Hematopoietic multipotent progenitor cell treated with erythropoietin and hydrocortisone succinate and interleukin-3 and kit ligand, for 17 days (in vitro differentiated cells): ENCODE results near the gene VOPP1.
"Not testable (repeated sequence)": the region's sequence is repeated elsewhere in the genome, so short reads cannot be mapped to it uniquely, and the experiment has no call there.

Source experiments
- DNase-seq: peaks from one replicate; pipeline ENCODE4 v3.0.0-alpha.2; 2015; ENCODE audit warnings: low spot score

The VOPP1 gene

GRCh38 chr7:55510206-55510605 lies 62.1 kb downstream of the VOPP1 start:
- DNase-seq, result not testable (repeated sequence)

- DNase-seq, result no peak
Observed at GRCh38 chr7:55509322-55509721, 63.0 kb downstream of the VOPP1 start.

DNA sequence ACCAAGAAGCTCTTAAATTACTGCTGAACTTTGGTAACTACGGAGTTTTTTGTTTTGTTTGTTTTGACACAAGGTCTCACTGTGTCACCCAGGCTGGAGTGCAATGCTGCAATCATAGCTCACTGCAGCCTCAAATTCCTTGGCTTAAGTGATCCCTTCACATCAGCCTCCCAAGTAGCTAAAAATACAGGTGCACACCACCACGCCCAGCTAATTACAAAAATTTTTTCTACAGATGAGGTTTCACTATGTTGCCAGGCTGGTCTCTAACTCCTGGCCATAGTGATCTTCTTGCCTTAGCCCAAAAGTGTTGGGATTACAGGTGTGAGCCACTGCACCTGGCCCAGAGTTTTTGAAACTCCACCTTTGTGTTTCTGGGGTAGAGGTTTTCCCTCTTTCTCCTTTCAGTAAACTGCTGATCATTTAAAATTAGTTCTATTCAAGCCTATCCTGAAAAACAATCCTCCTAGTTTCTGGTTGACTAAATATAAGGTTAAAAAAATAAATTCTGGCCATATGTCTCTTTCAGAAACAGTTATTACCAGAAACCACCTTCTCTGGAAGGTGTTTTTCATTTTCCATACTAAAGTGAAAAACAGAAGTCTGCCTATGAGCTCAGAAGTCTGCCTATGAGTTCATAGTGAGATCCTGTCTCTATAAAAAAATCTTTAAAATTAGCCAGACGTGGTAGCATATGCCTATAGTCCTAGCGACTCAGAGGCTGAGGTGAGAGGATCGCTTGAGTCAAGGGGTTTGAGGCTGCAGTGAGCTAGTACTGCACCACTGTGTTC lies 63.9 kb downstream of the VOPP1 start:
- no peak for DNase-seq

DNA sequence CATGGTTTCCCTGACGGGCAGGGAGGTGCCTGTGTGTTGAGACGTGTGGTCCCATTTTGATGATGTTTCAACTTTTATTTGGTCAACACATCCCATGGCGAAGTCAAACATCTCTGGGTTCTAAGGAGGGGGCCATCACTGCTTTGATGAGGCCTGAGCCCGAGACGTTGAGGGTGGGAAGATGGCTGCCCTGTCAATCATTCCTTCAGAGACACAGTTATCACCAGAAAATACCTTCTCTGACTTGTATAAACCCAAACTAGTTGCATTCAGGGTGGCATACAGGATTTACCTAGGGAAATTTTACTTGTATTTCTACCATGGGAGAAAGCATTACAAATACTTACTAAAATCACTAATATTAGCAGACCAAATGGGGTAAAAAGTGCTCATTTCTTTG lies 64.6 kb downstream of the VOPP1 start:
- DNase-seq, result no peak

DNA sequence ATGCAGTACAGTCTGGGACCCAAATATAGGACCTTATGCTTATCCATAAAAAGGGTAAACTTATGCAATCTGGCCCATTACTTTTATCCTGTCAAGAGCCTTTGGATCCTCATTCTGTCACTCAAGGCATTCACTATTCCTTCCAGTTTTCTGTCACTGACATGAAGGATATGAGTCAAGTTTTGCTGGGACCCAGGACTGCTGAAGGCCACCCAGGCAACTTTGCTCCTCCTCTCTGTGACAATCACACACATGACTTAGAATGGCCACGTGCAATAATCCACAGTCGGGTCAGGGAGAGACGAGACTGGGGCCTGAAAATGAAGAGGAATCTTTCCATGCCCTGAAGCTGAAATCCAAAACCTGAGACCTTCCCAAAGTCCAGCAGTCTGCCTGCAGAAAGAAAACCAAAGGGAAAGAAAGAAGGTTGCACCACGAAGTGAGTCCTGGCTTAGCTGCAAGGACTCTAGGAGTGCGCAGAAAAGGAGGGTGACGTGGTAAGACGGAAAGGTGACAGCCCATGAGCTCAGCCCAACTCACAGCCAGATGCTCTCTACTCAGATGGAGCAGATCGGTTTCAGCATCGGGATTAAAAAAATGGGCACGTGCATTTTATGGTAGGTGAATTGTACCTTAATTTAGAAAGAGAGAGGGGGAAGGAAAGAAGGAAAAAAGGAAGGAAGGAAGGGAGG lies 67.2 kb downstream of the VOPP1 start:
- DNase-seq, result no peak

DNA sequence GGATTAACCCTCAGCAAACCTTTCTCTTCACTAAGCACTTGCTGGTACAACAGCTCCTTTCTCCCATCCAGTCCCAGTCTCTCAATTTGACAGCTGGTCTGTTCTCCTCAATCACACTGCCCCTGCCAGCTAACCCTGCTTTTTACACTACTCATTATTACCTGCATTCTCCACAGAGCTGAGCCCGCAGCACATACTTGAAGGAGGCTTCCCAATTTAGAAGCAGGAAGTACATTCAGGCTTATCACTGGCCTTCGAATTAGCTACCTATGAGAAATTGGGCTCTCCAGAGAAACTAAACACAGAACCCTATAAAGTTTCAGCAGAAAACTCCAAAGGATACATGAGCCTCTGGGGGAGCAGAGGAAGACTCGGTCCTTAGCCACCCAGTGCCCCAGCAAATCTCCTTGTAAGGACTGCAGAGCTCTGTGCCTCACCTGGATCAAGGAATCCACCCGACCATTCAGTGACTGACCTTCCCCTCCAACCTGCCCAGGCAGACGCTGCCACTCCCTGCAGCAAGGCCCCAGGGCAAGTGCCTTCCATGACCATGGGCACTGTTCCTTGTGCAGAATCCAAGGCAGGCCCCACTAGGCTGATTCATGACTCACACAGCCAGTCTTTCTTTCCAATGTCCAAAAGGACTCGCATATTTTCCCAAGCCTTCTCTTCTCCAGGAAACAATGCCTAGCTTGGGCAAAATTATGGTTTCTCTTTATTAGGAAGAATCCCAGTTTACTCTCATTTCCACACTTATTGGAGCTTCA lies 68.0 kb downstream of the VOPP1 start:
- DNase-seq, result no peak

DNA sequence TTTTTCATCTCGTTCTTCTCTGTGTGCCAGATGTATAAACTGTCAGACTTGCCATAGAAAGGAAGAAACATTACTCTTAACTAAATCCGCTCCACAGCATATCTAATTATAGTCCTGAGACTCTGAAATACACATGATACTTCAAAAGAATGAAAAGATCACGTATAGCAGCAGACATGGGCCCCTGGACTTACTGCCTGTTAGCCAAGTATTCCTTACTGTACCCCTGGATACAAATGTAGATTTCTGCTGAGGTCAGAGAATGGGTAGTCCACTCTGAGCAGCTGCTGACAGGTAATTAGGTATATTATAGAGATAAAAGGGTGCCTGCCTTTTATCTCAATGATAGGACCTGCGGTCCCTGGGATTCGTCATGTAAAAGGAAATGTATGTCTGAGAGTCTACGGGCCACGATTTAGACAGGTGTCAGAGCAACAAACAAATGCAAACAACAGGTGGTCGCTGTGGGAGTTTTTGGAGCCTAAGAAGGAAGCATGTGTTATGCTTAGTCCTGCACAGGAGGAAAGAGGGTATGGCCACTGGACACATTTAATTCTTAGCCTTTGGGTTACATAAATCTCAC lies 69.4 kb downstream of the VOPP1 start:
- no peak for DNase-seq

DNA sequence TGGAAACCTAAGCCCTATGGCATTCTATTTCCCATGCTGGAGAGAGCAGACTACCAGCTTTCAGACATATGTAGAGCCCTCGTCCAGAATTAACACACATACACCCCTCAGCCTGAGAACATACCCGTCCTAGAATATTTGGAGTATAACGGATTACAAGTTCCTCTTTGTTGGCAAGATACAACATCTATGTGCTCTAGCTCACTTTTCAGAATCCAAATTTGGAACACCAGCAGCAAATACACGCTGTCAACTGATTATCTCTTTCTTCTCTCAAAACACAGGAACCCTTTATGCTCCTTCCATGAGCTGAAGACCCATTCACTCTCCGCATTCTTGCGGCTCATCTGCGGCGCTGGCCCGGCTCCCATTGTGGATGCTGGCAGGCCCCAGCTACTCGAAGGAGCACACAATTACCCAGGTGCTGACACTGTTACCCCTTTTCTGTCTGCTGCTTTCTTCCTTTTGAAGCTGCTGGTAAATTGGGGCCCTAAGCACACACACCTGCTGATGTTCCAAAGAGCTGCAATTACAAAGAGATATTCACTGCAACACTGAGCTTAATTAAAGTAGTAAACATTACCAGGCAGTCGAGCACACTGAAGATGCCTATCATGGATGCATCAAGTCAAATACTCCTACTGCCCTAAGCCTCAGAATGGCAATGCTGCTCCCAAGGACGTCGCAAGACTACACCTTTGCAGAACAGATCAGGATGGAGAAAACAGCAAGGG lies 70.0 kb downstream of the VOPP1 start:
- DNase-seq, result no peak

- DNase-seq, result no peak
Observed at GRCh38 chr7:55501611-55502010, 70.7 kb downstream of the VOPP1 start.

DNA sequence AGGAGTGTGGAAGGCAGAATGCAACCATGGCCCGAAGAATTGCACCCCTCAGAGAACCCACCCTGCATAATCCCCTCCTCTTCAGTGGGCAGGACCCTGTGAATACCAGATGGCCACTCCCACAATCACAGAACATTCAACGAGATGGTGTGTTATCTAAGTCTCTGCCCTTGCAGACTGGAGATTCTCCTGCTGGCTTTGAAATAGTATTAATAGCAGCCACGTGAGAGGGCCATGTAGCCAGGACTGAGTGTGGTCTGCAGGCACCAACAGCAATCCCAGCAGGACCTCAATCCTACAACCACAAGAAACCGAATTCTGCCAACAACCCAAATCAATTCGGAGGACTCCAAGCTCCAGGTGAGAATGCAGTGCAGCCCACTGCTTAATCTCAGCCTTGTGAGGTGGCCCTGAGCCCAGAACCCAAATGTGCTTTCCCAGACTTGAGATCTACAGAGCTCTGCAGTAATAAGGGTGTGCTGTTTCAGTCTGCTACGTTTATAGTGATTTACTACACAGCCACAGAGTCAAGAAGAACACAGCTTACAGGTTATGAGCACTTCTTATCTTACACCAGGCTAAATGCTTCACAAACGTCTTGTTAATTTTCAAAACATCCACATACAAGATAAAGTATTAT lies 72.1 kb downstream of the VOPP1 start:
- no peak for DNase-seq

GRCh38 chr7:55499591-55499990 lies 72.7 kb downstream of the VOPP1 start:
- DNase-seq, result no peak

DNA sequence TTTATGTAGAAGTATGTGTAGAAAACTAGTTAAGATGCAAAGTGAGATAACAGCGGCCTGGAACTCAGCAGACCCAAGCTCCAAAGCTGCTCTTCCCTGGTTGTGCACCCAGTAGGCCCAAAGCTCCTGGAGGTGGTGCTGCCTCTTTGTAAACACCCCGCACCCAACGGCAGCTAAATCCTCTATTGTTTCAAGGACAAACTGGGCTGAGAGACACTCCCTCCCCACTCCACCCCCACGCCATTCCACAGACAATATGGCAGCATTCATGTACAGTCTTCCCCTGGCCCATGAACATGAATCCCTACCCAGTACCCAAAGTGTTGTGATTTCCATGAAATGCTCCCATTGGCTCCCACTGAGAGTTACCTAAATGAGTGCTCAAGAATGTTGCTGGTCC lies 73.5 kb downstream of the VOPP1 start:
- no peak for DNase-seq

- no peak for DNase-seq
Observed at GRCh38 chr7:55498142-55498541, 74.2 kb downstream of the VOPP1 start.

- DNase-seq, result no peak
Observed at GRCh38 chr7:55497521-55497920, 74.8 kb downstream of the VOPP1 start.

DNA sequence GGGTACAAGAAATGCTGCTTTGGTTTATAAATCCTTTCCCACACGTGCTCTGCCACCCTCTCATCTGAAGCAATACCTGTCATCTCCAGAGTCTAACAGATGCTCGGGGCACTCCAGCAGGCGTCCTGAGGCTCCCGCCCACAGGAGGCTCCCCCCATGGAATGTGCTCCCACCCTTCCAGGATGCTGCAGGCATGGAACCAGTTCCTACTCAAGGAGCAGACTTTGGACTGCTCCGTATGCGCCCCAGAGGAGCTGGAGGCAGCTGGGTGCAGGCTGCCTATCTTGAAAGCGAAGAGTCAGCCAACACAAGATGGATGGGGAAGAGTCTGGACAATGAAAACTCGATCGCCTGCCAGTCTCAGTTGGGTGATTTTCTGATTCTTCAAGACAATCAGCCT lies 75.4 kb downstream of the VOPP1 start:
- no peak for DNase-seq

DNA sequence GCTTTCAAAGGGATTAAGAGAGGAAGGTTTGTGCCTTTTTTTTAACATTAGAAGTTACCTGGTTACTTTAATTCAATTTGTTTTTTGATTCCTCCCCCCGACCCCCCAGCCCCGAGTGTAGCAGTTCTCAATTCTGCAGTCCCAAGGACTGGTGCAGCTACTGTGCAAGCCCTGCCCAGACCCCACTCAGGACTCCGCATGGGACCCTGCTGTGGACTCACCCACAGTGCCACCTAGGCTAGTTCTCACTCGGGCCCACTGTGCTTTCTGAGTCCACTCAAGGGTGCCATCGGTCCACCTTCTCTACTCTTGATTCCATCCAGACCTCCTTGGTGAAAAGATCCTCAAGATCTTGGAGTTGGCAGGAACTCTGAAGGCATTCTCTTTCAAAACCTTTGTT lies 77.4 kb downstream of the VOPP1 start:
- DNase-seq, result no peak

GRCh38 chr7:55493408-55493807 lies 78.9 kb downstream of the VOPP1 start:
- DNase-seq, result no peak

DNA sequence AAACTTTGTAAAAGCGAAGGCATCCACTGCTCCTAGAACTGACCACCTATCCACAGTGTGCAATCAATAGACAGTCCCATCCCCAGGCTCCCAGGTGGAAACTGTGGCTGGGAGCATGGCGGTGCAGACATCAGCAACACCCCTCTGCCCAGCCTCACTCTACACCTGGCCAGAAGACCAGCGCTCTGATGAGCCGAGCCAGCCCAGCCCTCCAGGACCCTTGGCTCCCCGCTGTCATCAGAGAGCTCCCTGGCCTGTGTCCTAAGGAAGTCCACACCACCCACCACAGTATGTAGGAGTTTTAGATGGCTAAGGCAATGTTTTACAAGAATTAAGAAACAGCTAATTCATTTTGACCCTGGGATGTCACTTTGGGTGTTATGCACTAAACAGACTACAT lies 81.0 kb downstream of the VOPP1 start:
- DNase-seq, result no peak

DNA sequence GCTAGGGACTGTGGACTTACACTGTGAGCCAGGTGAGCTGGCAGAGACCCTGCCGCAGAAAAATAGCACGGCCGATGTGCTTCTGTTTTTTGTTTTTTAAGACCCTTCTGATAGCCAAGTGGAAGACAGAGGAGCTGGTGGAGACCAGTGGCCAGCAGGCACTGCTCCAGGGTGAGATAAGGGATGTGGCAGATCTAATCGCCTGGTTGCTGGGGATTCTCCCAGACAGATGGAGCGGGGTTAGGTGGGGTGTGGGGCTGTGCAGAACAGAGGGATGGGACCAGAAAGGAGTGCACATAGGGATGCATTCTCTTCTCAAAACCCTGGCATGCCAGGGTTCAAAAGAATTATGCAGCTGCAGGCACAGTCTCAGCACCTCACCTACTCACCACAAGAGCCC lies 82.2 kb downstream of the VOPP1 start:
- DNase-seq, result no peak

GRCh38 chr7:55489552-55489951 lies 82.8 kb downstream of the VOPP1 start:
- no peak for DNase-seq

GRCh38 chr7:55488804-55489340 lies 83.4 kb downstream of the VOPP1 start:
- no peak for DNase-seq
